NCI-H69 (cell line): Measurements from ENCODE around the gene SERPINB6.
"Not testable (repeated sequence)": the region's sequence is repeated elsewhere in the genome, so short reads cannot be mapped to it uniquely, and the experiment has no call there.

Experiments used
- DNase-seq: peaks from one replicate; lab custom pipeline; 2025; lab: John Stamatoyannopoulos, UW

Gene SERPINB6

DNA sequence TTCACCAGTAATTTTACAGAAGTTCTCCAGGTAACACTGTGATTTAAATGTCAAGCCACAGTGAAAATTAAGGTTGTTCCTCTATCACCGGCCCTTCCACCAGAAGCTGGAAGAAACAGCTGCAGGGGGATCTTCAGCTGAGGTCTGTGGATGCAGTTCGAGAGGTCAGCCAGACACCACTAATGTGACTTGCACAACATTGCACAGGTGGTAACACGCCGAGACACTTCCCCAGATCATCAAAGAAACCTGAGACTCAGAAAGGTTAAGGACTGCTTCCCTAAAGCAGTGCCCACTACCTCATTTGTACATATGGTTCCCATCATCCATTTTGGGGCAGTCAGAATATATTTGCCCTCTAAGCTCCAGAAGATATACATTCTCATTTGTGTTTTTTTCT, 60.2 kb downstream of the SERPINB6 start:
- peak; percentile 5 for DNase-seq

DNA sequence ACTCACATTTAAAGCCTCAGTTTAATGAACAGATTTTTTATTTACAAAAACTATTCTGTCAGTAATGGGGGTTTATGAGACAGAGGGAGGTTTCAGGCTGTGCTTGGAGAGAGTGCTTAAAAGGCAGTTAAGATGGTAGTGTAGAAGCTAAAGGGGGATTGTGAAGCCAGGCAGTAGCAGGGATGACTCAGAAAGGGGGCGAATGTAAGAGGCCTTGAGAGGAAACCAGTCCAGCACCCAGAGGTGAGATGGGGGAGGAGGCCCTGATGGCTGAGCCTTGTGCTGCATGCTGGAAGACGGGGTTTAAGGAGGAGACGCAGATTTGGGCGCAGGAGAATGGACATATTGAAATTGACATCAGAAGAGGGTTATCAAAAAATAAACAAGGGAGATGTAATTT, 61.6 kb downstream of the SERPINB6 start:
- DNase-seq, result no peak

DNA sequence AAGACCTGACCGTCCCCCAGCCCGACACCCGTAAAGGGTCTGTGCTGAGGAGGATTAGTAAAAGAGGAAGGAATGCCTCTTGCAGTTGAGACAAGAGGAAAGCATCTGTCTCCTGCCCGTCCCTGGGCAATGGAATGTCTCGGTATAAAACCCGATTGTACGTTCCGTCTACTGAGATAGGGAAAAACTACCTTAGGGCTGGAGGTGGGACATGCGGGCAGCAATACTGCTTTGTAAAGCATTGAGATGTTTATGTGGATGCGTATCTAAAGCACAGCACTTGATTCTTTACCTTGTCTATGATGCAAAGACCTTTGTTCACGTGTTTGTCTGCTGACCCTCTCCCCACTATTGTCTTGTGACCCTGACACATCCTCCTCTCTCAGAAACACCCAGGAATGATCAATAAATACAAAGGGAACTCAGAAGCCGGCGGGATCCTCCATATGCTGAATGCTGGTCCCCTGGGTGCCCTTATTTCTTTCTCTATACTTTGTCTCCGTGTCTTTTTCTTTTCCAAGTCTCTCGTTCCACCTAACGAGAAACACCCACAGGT, 62.2 kb downstream of the SERPINB6 start:
- DNase-seq, result not testable (repeated sequence)

DNA sequence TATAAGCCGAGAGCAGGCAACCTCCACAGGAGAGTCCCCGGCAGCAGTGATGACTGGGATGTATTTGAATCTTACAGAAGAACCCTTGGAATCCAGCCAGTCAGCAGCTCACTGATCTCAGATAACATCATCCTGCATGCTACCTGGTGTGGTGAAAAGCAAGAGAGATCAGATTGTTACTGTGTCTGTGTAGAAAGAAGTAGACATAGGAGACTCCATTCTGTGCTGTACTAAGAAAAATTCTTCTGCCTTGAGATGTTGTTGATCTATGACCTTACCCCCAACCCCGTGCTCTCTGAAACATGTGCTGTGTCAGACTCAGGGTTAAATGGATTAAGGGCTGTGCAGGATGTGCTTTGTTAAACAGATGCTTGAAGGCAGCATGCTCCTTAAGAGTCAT, 62.9 kb downstream of the SERPINB6 start:
- not testable (repeated sequence) for DNase-seq

DNA sequence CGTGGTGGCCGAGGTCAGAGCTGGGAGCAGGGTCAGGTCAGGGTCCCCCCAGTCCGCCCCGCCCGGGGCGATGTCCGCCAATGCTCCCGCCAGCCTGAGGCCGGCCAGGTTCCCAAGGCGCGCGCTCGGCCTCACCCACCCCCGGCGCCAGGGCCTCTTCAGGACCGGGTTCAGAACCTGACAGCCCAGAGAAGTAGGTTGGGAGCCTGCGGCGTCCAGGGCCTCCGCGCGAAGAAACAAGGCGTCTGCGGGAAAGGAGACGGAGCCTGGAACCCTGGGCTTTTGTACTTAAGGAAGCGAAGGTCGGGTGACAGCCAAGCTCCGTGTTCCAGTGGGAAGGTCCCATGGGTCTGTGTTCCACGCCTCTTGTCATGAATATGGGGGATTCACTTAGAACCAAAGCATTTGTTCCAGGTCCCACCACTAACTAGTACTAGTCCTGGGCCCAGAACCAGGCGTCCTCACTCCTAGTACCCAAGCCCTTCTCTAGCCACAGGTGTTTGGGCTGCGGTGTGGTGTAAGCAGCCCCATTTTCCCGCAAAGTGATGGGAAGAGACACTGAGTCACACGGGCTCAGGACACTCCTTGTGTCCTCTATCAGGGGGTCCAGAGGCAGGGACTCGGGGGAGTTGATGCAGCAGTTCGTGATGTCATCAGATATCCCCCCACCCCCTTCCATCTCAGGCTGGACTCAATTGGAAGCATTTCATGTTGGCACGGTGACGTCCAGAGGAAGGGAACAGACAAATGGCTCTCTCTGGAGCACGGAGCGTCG, 67.8 kb downstream of the SERPINB6 start:
- not testable (repeated sequence) for DNase-seq

DNA sequence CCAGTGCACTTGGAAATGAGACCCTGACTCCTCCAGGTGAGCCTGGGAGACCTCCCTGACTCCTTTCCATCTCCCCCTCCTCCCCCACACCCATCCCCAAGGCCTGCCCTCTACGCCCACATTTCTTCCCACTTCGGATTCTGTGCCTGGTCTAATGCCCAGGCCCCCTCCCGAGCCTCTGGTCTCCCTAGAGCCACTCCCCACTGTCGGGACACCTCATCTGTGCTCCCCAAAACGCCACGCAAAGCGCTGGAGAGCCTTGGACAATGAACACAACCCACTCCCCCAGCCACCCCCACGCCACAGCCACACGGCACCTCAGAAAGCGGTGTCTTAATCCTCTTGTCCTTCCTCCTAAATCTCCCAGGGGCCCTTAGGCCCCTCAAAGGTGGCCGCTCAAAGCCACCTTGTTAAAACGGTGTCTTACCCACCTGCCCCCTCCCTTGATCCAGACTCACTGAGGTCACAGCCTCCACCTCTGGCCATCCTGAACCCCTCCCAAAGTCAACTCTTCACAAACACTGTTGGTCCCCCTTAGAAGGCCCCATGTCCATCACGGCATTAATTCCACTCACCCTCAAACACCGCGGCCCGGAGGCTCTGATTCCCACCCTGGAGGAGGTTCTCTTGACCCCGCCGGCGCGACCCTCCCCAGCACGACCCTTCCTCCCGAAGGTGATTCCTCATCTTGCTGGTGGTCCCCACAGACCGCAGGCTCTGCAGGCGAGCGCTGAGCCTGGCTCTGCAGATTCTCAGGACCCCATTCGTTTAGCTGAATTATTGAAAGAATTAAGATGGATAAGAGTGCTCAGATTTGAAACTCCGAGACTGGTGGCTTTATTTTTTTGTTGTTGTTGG, 69.5 kb downstream of the SERPINB6 start:
- not testable (repeated sequence) for DNase-seq

DNA sequence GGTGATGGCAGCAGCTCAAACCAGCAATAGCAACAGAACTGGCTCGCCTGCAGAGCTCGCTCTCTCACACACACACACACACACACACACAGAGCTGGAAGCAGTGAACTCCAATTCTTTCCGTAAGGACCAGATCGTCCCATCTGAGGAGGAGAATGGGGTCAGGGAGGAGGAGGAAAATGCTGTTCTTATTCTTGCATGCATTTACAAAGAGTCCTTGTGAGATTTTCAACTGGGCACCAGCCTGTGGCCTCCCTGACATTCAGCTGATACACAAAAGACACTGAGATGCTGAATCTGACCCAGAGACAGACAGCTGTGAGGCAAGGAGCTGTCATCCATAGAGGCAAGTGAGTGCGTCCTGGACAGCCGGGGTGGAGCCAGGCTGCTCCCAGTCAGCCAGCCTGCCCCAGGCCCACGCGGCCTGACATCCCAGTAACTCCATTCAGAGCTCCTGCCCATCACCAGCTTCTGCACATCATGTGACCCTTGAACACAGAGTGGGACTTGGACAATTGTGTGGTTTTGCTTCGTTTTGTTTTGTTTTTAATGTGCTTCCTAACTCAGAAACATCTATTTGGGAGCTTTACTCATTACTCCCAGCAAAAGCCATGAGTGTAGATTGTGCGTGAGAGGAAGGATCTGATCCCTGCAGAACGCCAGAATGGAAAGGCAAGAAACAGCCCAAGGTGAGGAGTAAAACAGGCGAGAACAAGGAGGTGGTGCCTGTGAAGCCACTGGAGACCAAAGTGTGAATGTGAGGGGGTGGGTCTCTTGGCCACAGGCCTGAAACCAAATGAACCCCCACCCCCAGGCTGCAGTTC, 70.3 kb downstream of the SERPINB6 start:
- no peak for DNase-seq

DNA sequence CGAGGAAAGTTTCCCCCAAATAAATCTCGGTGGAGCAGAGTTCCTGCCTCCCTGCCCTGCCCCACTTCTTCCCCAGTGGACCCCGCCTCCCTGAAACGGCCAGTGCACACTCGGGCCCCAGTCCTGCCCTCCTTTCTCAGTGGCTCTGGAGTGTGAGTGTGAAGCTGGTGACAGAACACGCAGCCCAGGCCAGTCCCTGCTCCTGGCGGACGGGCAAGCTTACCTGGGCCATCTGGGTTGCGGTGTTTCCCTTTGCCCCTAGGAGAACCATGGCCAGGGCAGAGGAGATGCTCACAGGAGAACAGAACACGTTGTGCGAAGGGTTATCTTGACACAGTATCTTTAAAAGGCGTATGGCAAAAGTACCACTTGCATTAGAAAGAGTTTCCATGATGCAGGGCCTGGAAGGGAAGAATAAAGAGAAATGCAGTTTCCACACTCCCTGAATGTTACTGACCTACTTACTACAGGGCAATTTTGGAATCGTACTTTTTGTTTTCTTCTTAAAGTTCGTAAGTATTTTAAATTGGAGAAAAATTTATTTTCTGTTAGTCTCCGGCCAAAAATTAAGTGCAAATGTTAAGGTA, 71.1 kb downstream of the SERPINB6 start:
- DNase-seq, result no peak

DNA sequence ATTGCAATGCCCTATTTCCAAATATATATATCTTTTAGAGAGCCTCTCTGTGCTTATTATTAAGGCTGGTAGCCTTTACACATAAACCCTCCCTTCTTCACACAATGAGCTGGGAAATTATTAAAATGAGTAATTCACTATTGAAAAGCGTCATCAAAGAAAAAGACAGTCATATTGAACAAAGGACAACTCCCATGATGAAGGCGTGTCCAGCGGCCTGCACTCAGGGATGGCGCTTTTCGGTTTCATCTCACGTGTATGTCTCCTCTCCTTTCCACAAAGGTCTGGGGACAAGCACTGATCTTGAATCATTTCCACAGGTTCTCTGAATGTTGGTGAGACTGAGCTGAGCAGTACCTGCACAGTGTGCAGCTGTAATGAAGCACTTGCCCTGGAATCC, 71.8 kb downstream of the SERPINB6 start:
- DNase-seq, result no peak
